Astrocyte (in vitro differentiated cells and primary cell): Measurements from ENCODE around the gene EXOC4. TPM values are rescaled to one million over a fixed set of nuclear protein-coding genes. Genes with fewer than 3 reads are reported as not detected.

Experiments used
- DNase-seq: peaks from one replicate; pipeline ENCODE4 v3.0.0-alpha.2; 2010; ENCODE audit warnings: low read depth
- FAIRE-seq: peaks from 2 replicates; lab custom pipeline; 2011; peaks lifted over from hg19 to GRCh38; lab: Jason Lieb, UNC
- H2AFZ ChIP-seq: 2 replicates; pipeline ENCODE4 v1.6.0; 2012; ENCODE audit warnings: low read depth, low read length, inconsistent platforms
- H3K27ac ChIP-seq: 2 replicates; pipeline ENCODE4 v1.5.1; 2011; ENCODE audit warnings: low read depth, low read length, inconsistent platforms
- H3K27me3 ChIP-seq: 2 replicates; pipeline ENCODE4 v1.6.0; 2011; ENCODE audit warnings: low read length, inconsistent platforms; ENCODE audit not compliant: insufficient read depth
- H3K36me3 ChIP-seq: 2 replicates; pipeline ENCODE4 v1.5.1; 2011; ENCODE audit warnings: low read length, inconsistent platforms; ENCODE audit not compliant: insufficient read depth
- H3K4me1 ChIP-seq: 2 replicates; pipeline ENCODE4 v1.5.1; 2011; ENCODE audit warnings: low read length, inconsistent platforms; ENCODE audit not compliant: insufficient read depth
- H3K4me2 ChIP-seq: 2 replicates; pipeline ENCODE4 v1.6.0; 2012; ENCODE audit warnings: low read length, inconsistent platforms
- H3K4me3 ChIP-seq: 2 replicates; pipeline ENCODE4 v1.5.1; 2011; ENCODE audit warnings: low read depth, mild to moderate bottlenecking, low read length, inconsistent platforms; ENCODE audit not compliant: insufficient read depth
- H3K79me2 ChIP-seq: 2 replicates; pipeline ENCODE4 v1.6.0; 2012; ENCODE audit warnings: mild to moderate bottlenecking, low read length, inconsistent platforms; ENCODE audit not compliant: insufficient read depth
- H3K9ac ChIP-seq: 2 replicates; pipeline ENCODE4 v1.6.0; 2012; ENCODE audit warnings: mild to moderate bottlenecking, low read length, inconsistent platforms
- H3K9me3 ChIP-seq: 2 replicates; pipeline ENCODE4 v1.5.1; 2012; ENCODE audit warnings: low read depth, mild to moderate bottlenecking, low read length, inconsistent platforms; ENCODE audit not compliant: insufficient read depth
- H4K20me1 ChIP-seq: 2 replicates; pipeline ENCODE4 v1.6.0; 2012; ENCODE audit warnings: low read length, inconsistent platforms; ENCODE audit not compliant: insufficient read depth
- H3K27ac Mint-ChIP-seq: one replicate; pipeline ENCODE4 v1.8.0; 2021; ENCODE audit warnings: mild to moderate bottlenecking, mixed read lengths; ENCODE audit not compliant: unreplicated experiment
- H3K27me3 Mint-ChIP-seq: one replicate; pipeline ENCODE4 v1.8.0; 2021; ENCODE audit warnings: low read depth, mixed read lengths; ENCODE audit not compliant: unreplicated experiment
- H3K36me3 Mint-ChIP-seq: one replicate; pipeline ENCODE4 v1.8.0; 2021; ENCODE audit warnings: low read depth, mixed read lengths; ENCODE audit not compliant: unreplicated experiment
- H3K4me1 Mint-ChIP-seq: one replicate; pipeline ENCODE4 v1.8.0; 2021; ENCODE audit warnings: low read depth, mixed read lengths; ENCODE audit not compliant: unreplicated experiment
- H3K4me3 Mint-ChIP-seq: one replicate; pipeline ENCODE4 v1.8.0; 2021; ENCODE audit warnings: mild to moderate bottlenecking, moderate library complexity, mixed read lengths; ENCODE audit not compliant: unreplicated experiment
- H3K9me3 Mint-ChIP-seq: one replicate; pipeline ENCODE4 v1.8.0; 2021; ENCODE audit warnings: mild to moderate bottlenecking, mixed read lengths; ENCODE audit not compliant: unreplicated experiment
- CTCF ChIP-seq: IDR thresholded peaks from 2 replicates; pipeline ENCODE4 v1.5.1; 2011; ENCODE audit warnings: low read depth, mild to moderate bottlenecking, inconsistent platforms, low read length, moderate library complexity; ENCODE audit not compliant: insufficient read depth
- EZH2 ChIP-seq: IDR thresholded peaks from 2 replicates; pipeline ENCODE4 v1.6.1; 2012; ENCODE audit warnings: mild to moderate bottlenecking, low read length, inconsistent platforms; ENCODE audit not compliant: insufficient read depth
- total RNA-seq: library from RNA; stranded (reverse); gene quantifications from 2 replicates; pipeline ENCODE4 v1.2.1, GENCODE V29; 2021

The EXOC4 gene
- total RNA-seq, 1 donor from 2014 or later, result 57.5 TPM

DNA sequence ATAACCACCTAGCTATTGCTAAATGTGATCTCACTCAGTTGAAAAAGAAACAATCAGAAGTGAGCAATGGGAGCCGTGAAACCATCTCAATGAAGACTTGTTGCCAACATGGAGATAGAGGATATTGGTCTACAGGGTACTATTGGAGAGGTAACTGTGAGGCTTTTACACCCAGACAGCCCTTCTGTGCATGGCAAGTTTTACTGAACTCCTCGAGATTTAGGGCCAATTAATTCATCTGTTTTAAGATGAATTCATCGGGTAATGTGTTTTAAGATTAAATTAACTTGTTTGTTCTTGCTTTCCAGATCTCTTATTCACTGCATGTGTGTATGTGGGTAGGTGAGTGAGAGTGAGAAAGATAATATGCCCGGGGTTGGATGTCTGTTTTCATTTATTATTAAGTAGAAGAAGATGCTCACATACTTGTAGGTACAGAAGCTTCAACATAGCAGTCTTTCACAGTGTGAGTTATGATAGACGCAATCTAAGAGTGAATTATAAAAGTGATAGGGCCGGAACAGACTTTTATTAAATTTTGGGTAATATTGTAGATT, 323.8 kb downstream of the EXOC4 start:
- Mint-ChIP-seq H3K9me3 (no peaks in the 10 kb centered on the region), H3K27me3 (no peaks in the 10 kb centered on the region), H3K4me3 (no peak overlapping the region), H3K4me1 (peaks cover 3% of the 10 kb centered on the region), H3K36me3 (peaks cover 2% of the 10 kb centered on the region), H3K27ac (no peak overlapping the region)
- Histone ChIP-seq H3K27me3 (no peaks in the 10 kb centered on the region), H3K4me1 (no peaks in the 10 kb centered on the region), H3K9ac (no peak overlapping the region), H3K79me2 (no peaks in the 10 kb centered on the region), H3K27ac (no peak overlapping the region), H3K9me3 (no peaks in the 10 kb centered on the region), H3K4me3 (no peak overlapping the region), H4K20me1 (no peaks in the 10 kb centered on the region), H3K36me3 (no peaks in the 10 kb centered on the region), H3K4me2 (no peak overlapping the region), H2AFZ (no peak overlapping the region)
- DNase-seq (no peak), FAIRE-seq (no peak)
- TF ChIP-seq EZH2 (no peak), CTCF (no peak)

GRCh38 chr7:133582766-133583523, 330.1 kb downstream of the EXOC4 start:
- Histone ChIP-seq H3K4me1 (peaks cover 17% of the 10 kb centered on the region), H3K79me2 (no peaks in the 10 kb centered on the region), H3K9me3 (no peaks in the 10 kb centered on the region), H3K36me3 (no peaks in the 10 kb centered on the region), H3K9ac (peak overlapping the region; percentile 61), H3K4me2 (peak overlapping the region; percentile 64), H3K4me3 (no peak overlapping the region), H2AFZ (no peak overlapping the region), H3K27me3 (no peaks in the 10 kb centered on the region), H4K20me1 (no peaks in the 10 kb centered on the region), H3K27ac (peak overlapping the region; percentile 63)
- DNase-seq (peak; percentile 84), FAIRE-seq (peak; percentile 73)
- H3K36me3 Mint-ChIP-seq, result peaks cover 2% of the 10 kb centered on the region
- H3K9me3 Mint-ChIP-seq, result no peaks in the 10 kb centered on the region
- no peak for TF ChIP-seq EZH2
- TF ChIP-seq CTCF, result no peak
- peaks cover 20% of the 10 kb centered on the region for H3K4me1 Mint-ChIP-seq
- H3K27me3 Mint-ChIP-seq, result no peaks in the 10 kb centered on the region
- peak overlapping the region; percentile 56 for H3K27ac Mint-ChIP-seq
- no peak overlapping the region for H3K4me3 Mint-ChIP-seq
